Mesothelial cell of epicardium (in vitro differentiated cells): Measurements from ENCODE around the gene PAM16. TPM values are rescaled to one million over a fixed set of nuclear protein-coding genes. Genes with fewer than 3 reads are reported as not detected.

Source experiments
- DNase-seq, 2 experiments: peaks; one replicate each; pipeline ENCODE4 v3.0.0; 2021; ENCODE audit warnings: low spot score in 2 of 2; ENCODE audit not compliant: unreplicated experiment in 2 of 2
- H3K27ac Mint-ChIP-seq: 2 replicates; pipeline ENCODE4 v1.8.0; 2021; ENCODE audit warnings: mixed read lengths
- H3K27me3 Mint-ChIP-seq: 2 replicates; pipeline ENCODE4 v1.8.0; 2021; ENCODE audit warnings: low read depth, mixed read lengths
- H3K36me3 Mint-ChIP-seq: 2 replicates; pipeline ENCODE4 v1.8.0; 2021; ENCODE audit warnings: mixed read lengths
- H3K4me1 Mint-ChIP-seq: 2 replicates; pipeline ENCODE4 v1.8.0; 2021; ENCODE audit warnings: mixed read lengths
- H3K4me3 Mint-ChIP-seq: 2 replicates; pipeline ENCODE4 v1.8.0; 2021; ENCODE audit warnings: mild to moderate bottlenecking, moderate library complexity, mixed read lengths
- H3K9me3 Mint-ChIP-seq: 2 replicates; pipeline ENCODE4 v1.8.0; 2021; ENCODE audit warnings: mixed read lengths
- CTCF ChIP-seq: fragments of 200-600 bp; sonication (generic); IDR thresholded peaks from one replicate; pipeline ENCODE4 v1.5.0; 2021; ENCODE audit warnings: antibody characterized with exemption; ENCODE audit not compliant: unreplicated experiment
- total RNA-seq: library from RNA; stranded (reverse); gene quantifications from 3 replicates; pipeline ENCODE4 v1.2.1, GENCODE V29; 2021

Gene PAM16
- total RNA-seq, 1 donor from 2014 or later = 35.6 TPM

- no peak overlapping the region for H3K27ac Mint-ChIP-seq
These were observed 2.6 kb upstream of the PAM16 start for GRCh38 chr16:4353675-4354074.

GRCh38 chr16:4352843-4353242, 1.7 kb upstream of the PAM16 start:
- Mint-ChIP-seq H3K4me1 (peaks cover 15% of the 10 kb centered on the region), H3K27me3 (no peaks in the 10 kb centered on the region), H3K4me3 (no peak overlapping the region), H3K36me3 (no peaks in the 10 kb centered on the region), H3K9me3 (no peaks in the 10 kb centered on the region), H3K27ac (no peak overlapping the region)
- DNase-seq = no peak
- no peak for TF ChIP-seq CTCF

More at GRCh38 chr16:4353675-4354074, 2.6 kb upstream of the PAM16 start:
- H3K36me3 Mint-ChIP-seq = no peaks in the 10 kb centered on the region
- H3K4me3 Mint-ChIP-seq = no peak overlapping the region
- no peak for DNase-seq
- H3K9me3 Mint-ChIP-seq = no peaks in the 10 kb centered on the region
- H3K27me3 Mint-ChIP-seq = no peaks in the 10 kb centered on the region
- no peak for TF ChIP-seq CTCF
- peaks cover 11% of the 10 kb centered on the region for H3K4me1 Mint-ChIP-seq

GRCh38 chr16:4351880-4352279, 759 bp upstream of the PAM16 start:
- H3K27me3 Mint-ChIP-seq = no peaks in the 10 kb centered on the region
- H3K27ac Mint-ChIP-seq = peak overlapping the region; percentile 82
- DNase-seq = no peak
- no peaks in the 10 kb centered on the region for H3K9me3 Mint-ChIP-seq
- no peaks in the 10 kb centered on the region for H3K36me3 Mint-ChIP-seq
- peak overlapping the region; percentile 86 for H3K4me3 Mint-ChIP-seq
- H3K4me1 Mint-ChIP-seq = peaks cover 15% of the 10 kb centered on the region
- no peak for TF ChIP-seq CTCF

- Mint-ChIP-seq H3K36me3 (peaks cover under 1% of the 10 kb centered on the region), H3K4me3 (peak overlapping the region; percentile 86), H3K9me3 (no peaks in the 10 kb centered on the region), H3K27me3 (no peaks in the 10 kb centered on the region), H3K4me1 (peaks cover 15% of the 10 kb centered on the region), H3K27ac (peak overlapping the region; percentile 83)
- no peak for TF ChIP-seq CTCF
- no peak for DNase-seq
These were observed 745 bp downstream of the PAM16 start for GRCh38 chr16:4350365-4350786.

GRCh38 chr16:4349332-4349731, 1.8 kb downstream of the PAM16 start:
- Mint-ChIP-seq H3K36me3 (peaks cover 7% of the 10 kb centered on the region), H3K4me1 (peaks cover 15% of the 10 kb centered on the region), H3K27me3 (no peaks in the 10 kb centered on the region), H3K4me3 (no peak overlapping the region), H3K27ac (no peak overlapping the region), H3K9me3 (no peaks in the 10 kb centered on the region)
- no peak for TF ChIP-seq CTCF
- DNase-seq = no peak

- H3K27me3 Mint-ChIP-seq = no peaks in the 10 kb centered on the region
- H3K9me3 Mint-ChIP-seq = no peaks in the 10 kb centered on the region
- H3K27ac Mint-ChIP-seq = peak overlapping the region; percentile 7
- H3K4me3 Mint-ChIP-seq = peak overlapping the region; percentile 13
- peaks cover 13% of the 10 kb centered on the region for H3K36me3 Mint-ChIP-seq
- no peak for TF ChIP-seq CTCF
- no peak for DNase-seq
- peaks cover 15% of the 10 kb centered on the region for H3K4me1 Mint-ChIP-seq
These were observed 3.2 kb downstream of the PAM16 start for GRCh38 chr16:4347765-4348509.
